D721Med (cell line): ENCODE results near the gene FAM25A.
"Not testable (repeated sequence)": the region's sequence is repeated elsewhere in the genome, so short reads cannot be mapped to it uniquely, and the experiment has no call there.

Experiments
- DNase-seq: peaks from one replicate; pipeline ENCODE4 v3.0.0; 2011; ENCODE audit warnings: low spot score; ENCODE audit not compliant: insufficient read length
- FAIRE-seq: peaks from 2 replicates; lab custom pipeline; 2011; peaks lifted over from hg19 to GRCh38; lab: Jason Lieb, UNC
- TF ChIP-seq, protein P1 (sequence below): IDR thresholded peaks from 2 replicates; pipeline ENCODE4 v1.5.1; 2012; ENCODE audit warnings: mild to moderate bottlenecking, control low read depth; ENCODE audit not compliant: insufficient read depth; ENCODE audit errors: missing control alignments

FAM25A gene

DNA sequence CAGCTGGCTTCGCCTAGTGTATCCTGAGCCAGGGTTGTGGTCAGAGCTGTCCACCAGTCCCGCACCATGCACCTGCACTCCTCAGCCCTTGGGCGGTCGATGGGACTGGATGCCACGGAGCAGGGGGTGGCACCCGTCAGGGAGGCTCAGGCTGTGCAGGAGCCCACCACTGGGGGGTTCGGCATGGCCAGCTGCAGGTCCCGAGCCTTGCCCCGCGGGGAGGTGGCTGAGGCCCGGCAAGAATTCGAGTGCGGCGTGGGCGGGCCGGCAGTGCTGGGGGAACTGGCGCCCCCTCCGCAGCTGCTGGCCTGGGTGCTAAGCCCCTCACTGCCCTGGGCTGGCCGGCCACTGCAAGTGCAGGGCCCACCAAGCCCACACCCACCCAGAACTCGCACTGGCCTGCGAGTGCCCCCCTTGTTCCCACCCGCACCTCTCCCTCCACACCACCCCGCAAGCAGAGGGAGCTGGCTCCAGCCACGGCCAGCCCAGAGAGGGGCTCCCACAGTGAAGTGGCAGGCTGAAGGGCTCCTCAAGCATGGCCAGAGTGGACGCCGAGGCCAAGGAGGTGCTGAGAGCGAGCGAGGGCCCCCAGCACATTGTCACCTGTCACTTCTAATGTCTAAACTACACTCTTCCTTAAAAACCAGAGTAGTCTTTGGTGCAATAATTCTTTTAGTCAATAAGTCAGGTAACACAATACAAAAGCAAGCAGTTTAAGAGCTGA lies 11.0 kb downstream of the FAM25A start:
- TF ChIP-seq, protein P1, sequence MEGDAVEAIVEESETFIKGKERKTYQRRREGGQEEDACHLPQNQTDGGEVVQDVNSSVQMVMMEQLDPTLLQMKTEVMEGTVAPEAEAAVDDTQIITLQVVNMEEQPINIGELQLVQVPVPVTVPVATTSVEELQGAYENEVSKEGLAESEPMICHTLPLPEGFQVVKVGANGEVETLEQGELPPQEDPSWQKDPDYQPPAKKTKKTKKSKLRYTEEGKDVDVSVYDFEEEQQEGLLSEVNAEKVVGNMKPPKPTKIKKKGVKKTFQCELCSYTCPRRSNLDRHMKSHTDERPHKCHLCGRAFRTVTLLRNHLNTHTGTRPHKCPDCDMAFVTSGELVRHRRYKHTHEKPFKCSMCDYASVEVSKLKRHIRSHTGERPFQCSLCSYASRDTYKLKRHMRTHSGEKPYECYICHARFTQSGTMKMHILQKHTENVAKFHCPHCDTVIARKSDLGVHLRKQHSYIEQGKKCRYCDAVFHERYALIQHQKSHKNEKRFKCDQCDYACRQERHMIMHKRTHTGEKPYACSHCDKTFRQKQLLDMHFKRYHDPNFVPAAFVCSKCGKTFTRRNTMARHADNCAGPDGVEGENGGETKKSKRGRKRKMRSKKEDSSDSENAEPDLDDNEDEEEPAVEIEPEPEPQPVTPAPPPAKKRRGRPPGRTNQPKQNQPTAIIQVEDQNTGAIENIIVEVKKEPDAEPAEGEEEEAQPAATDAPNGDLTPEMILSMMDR: no peak
- DNase-seq (no peak), FAIRE-seq (no peak)

DNA sequence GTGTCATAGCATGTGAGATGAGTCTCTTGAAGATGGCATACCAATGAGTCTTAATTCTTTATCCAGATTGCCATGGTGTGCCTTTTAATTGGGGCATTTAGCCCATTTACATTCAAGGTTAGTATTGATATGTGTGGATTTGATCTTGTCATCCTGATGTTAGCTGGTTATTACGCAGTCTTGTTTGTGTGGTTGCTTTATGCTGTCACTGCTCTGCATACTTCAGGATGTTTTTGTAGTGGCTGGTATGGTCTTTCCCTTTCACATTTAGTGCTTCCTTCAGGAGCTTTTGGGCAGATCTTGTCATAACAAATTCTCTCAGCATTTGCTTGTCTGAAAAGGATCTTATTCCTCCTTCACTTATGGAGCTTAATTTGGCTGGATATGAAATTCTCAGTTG lies 16.5 kb downstream of the FAM25A start:
- no peak for FAIRE-seq
- TF ChIP-seq, protein P1: no peak

DNA sequence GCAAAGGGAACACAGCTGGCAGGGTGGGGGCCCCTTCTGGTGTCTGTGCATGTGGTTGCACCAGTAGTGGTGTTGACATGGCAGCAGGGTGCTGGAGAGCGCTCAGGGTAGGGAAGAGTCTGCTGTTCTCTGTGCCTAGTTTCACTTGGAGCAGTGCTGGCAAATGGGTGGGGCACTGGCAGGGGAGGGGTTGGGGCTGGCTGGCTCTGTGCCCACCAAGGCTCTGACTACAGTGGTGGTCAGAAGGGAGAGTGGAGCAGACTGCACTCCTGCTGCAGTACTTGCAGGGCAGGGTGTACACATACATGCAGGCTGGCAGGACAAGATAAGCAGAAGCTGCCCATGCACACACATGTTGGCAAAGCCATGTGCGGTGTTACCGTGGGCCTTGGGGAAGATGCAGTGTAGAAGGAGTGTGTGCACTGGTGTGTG lies 18.2 kb downstream of the FAM25A start:
- FAIRE-seq (no peak), DNase-seq (no peak)
- TF ChIP-seq, protein P1: no peak

More for the DNA sequence above, 16.5 kb downstream of the FAM25A start:
- no peak for DNase-seq

DNA sequence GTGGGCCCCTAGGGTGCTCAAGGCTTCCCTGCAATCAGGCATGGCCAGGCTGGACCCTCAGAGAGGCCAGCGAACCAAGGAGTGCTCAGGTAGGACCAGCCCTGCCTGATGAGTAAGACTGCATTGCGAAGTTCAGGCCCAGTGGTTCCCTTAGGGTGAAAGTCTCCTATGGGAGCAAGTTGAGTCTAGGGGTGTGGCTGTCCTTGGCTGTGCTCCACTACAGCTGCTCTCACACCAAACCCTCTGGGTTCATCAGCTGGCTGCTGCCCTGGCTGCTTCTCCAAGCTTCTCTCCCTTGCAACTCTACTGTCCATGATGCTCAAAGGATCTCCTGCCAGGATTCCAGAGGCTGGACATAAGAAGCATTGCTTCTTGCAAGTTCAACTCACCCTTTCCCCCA lies 18.7 kb downstream of the FAM25A start:
- DNase-seq (no peak), FAIRE-seq (no peak)
- TF ChIP-seq, protein P1: no peak

DNA sequence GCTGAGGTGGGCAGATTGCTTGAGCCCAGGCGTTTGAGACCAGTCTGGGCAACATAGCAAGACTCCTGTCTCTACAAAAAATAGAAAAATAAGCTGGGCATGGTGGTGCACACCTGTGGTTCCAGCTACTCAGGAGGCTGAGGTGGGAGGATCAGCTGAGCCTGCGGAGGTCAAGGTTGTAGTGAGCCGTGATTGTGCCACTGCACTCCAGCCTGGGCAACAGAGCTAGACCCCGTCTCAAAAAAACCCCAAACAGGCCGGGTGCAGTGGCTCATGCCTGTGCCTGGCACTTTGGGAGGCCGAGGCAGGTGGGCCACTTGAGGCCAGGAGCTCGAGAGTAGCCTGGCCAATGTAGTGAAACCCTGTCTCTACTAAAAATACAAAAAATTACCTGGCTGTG lies 23.5 kb downstream of the FAM25A start:
- DNase-seq, FAIRE-seq: not testable (repeated sequence)

DNA sequence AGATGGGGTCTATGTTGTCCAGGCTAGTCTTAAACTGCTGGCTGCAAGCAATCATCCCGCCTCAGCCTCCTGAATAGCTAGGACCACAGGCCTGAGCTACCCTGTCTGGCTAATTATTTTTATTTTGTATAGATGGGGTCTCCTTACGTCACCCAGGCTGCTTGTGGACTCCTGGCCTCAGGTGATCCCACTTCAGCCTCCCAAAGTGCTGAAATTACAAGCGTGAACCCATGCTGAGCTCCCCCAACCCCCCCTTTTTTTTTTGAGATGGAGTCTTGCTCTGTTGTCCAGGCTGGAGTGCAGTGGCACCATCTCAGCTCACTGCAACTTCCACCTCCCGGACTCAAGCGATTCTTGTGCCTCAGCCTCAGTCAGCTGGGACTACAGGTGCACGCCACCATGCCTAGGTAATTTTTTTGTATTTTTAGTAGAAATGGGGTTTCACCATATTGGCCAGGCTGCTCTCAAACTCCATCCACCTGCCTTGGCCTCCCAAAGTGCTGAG lies 25.4 kb downstream of the FAM25A start:
- DNase-seq (no peak), FAIRE-seq (no peak)
- TF ChIP-seq, protein P1: no peak

DNA sequence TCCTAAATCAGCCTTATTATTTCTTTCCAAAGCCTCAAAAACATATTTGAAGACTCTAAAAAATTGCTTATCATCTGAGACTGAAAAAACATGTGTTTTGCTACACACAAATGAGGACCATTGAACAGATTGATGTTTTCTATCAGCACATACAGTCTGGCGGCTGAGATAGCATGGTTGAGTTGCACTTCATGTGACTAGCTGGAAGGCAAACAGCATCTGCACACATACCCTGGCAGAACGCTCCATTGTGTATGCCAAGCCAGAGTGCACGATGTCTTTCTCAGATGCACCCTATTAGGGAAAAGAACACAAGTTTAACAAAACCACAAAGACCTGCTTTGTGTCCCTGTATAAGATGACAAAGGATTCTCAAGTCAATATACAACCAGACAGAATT lies 33.0 kb downstream of the FAM25A start:
- DNase-seq: no peak
- TF ChIP-seq, protein P1: no peak
- no peak for FAIRE-seq
